HG02759 (cell line): ENCODE measurements around the gene METTL23.

ENCODE experiments used
- ATAC-seq: cut with Tn5 transposase; IDR thresholded peaks from one replicate; pipeline ENCODE4 v1.9.1; 2021; ENCODE audit warnings: mild to moderate bottlenecking, moderate library complexity; ENCODE audit not compliant: unreplicated experiment

The METTL23 gene

DNA sequence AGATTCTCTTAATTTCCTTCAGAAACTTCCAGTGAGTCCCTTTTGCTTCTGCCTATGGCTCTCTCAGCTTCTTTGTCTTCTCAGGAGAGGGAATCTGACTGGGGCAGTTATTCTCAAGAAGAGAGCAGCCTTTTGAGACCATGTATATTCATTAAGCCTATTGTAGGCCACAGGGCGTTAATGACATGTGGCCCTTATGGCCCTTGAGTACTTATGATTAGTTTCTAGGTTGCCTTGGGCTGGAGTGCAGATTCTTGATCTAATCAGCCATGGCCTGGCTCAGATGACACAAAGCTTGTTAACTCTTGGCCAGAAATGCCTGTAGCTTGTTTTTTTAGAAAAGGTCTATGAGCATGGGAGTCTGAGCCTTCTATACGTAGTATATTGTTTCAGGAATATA lies 28.6 kb downstream of the METTL23 start:
- ATAC-seq = no peak

DNA sequence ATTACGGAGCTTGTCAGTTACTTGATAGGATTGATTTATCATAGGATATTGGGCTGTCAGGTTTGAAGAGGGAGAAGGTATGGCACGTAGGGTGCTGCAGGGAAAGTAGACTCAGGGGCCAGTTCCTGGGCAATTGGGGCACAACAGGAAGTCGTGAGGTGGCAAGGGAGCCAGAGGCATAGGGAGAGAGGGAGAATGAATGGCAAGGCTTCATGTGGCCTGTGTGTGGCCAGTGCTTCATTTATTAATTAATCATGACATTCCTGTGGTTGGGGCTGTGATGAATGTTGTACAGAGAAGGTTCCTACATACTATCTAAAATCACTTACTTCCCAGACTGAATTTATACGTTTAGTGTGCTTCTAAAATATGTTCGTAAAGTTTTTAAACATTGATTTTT lies 30.6 kb downstream of the METTL23 start:
- ATAC-seq = no peak

DNA sequence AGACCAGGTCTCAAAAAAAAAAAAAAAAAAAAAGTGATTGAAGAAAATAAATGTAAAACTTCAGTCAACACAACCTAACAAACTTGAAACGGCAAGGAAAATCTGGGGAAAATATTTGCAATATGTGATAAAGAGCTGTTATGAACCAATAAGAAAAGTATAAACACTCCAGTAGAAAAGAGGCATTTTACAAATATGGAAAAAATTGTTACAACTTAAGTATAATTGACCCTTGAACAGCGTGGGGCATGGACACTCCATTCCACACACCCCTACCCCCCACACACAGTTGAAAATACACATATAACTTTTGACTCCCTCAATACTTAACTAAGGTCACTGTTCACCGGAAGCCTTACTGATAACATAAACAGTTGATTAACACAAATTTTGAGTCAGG lies 31.9 kb downstream of the METTL23 start:
- ATAC-seq = no peak

DNA sequence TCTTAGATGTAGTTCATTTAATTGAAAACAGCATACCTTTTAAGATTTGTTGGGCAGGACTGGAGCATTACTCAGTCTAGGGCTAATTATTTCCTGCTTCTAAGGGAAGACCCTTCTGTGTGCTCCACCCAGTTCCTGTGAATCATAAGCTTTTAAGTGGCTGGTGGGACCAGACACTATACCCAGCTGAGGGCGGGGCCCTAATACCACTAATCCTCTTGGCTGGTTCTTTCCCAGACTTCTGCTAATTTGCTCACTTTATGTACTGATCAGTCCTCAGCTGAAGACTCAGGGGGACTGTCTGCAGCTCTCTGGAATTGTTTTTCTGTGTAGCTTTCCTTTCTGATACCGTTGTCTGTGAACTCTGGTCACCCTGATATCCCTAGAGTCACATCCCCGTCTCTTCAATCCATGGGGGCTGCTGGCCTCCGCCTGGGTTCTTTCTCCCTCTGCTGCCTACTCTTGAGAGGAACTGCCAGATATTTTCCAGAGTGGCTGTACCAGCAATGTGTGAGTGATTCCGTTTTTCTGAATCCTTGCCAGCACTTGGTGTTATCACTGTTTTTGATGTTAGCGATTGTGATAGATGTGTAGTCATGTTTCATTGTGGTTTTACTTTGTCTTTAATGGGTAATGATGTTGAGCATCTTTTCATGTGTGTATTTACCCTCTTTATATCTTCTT lies 46.3 kb downstream of the METTL23 start:
- no peak for ATAC-seq

DNA sequence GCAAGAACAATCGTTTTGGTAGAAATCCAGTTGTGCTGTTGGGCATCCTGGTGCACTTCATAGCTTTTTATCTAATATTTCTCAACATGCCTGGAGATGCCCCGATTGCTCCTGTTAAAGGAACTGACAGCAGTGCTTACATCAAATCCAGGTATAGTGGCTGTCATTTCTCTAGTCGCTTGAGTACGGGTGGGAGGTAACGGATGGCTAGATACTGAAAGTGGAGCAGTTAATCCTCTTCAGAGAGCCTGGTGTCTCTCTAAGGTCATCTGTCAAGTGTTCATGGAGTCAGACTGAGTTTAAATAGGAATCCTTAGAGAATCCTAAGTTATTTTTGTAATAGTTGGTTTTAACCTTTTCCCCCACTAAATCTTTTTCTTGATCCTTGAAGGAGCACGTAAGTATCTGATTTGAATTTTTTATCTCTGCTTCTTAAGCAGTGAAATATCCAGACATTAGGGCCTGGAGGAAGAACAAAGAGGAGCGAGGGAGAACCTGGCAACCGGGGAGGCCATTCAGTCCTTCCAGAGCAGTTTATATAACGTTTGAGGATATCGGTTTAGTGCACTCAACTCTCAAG lies 48.5 kb downstream of the METTL23 start:
- no peak for ATAC-seq

DNA sequence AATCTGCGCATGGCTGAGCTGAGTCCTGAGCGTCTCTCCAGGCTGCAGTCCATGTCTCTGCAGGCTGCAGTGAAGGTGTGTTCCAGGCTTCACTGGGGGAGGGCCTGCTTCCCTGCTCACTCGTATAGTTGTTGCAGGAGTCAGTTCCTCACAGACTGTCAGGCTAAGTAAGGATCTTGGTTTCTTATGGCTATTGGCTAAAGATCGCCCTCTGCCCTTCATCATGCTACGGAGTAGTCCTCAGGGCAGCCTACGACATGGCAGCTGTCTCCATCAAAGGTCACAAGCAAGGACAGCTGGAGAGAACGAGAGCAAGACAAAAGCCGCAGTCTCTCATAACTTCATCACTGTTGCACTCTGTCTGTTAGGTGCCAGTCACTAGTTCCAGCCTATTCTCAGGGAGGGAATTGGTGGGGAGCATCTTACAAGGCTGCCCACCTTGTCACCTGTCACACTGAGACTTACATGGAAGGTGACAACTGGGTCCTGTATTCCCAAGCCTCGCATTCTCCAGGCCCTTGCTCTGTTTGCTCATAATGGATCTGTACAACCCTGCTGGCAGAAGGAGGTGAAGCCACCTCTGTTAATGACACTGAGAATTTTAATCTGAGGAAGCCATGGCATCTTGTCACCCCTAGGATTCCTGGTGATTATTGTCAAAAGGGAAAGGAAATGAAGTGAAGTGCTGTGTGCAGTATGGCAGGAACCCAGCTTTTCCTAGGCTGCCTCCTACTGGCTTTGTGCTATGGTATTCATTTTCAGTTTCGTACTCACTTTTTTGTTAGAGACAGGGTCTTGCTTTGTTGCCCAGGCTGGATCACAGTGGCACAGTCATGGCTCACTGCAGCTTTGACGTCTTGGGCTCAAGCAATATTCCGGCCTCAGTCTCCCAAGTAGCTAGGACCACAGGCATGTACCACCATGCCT lies 54.7 kb downstream of the METTL23 start:
- no peak for ATAC-seq

DNA sequence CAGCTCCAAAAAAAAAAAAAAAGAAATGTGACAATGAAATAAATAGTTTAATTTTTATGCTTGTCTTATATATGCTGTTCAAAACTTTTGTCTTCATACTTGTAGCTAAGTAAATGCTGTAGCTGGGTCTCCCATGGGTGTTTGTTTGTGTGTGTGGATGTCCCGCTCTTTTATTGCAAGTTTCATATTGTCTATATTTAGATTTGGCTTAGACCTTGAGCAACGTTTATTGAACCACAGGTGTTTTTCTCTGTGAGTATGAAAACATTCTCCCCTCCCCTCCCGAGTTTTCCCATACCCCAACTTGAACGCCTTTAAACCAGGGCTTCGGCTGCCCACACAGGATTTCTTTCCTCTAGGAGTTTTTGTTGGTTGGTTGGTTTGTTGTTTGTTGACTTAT lies 56.5 kb downstream of the METTL23 start:
- ATAC-seq = no peak
